Upper lobe of left lung (tissue), 4 donors: ENCODE data around the gene CYP27C1.

ENCODE experiments used
- CTCF ChIP-seq, 6 experiments: fragments of 450-650 bp in 4 of 6; fragments of 200-600 bp in 2 of 6; sonication (generic) in 2 of 6; IDR thresholded peaks; one replicate each; pipeline ENCODE4 v1.5.1; 2016 to 2019; ENCODE audit warnings: antibody characterized with exemption in 6 of 6
- POLR2A ChIP-seq, 4 donors: fragments of 450-650 bp; IDR thresholded peaks; one replicate each; pipeline ENCODE4 v1.5.1; 2016 to 2017; ENCODE audit warnings: antibody characterized with exemption in 4 of 4, mild to moderate bottlenecking in 2 of 4
- POLR2AphosphoS5 ChIP-seq, 2 donors: sonication (generic); formaldehyde crosslinking; IDR thresholded peaks; one replicate each; pipeline ENCODE4 v1.5.1; 2017; ENCODE audit warnings: antibody characterized with exemption in 2 of 2

- TF ChIP-seq POLR2A (IDR thresholded peaks at IDR 0.05) (no peak), CTCF (IDR thresholded peaks at IDR 0.05) (no peak), POLR2AphosphoS5 (IDR thresholded peaks at IDR 0.05) (no peak)
Measured at GRCh38 chr2:127199223-127199622, 20.9 kb downstream of the CYP27C1 start.
